ENCODE data around the gene TNFRSF8.
"Not testable (repeated sequence)": the region's sequence is repeated elsewhere in the genome, so short reads cannot be mapped to it uniquely, and the experiment has no call there.

Gene TNFRSF8

GRCh38 chr1:12039164-12039525, 24.0 kb upstream of the TNFRSF8 start:
- no peak for DNase-seq

DNA sequence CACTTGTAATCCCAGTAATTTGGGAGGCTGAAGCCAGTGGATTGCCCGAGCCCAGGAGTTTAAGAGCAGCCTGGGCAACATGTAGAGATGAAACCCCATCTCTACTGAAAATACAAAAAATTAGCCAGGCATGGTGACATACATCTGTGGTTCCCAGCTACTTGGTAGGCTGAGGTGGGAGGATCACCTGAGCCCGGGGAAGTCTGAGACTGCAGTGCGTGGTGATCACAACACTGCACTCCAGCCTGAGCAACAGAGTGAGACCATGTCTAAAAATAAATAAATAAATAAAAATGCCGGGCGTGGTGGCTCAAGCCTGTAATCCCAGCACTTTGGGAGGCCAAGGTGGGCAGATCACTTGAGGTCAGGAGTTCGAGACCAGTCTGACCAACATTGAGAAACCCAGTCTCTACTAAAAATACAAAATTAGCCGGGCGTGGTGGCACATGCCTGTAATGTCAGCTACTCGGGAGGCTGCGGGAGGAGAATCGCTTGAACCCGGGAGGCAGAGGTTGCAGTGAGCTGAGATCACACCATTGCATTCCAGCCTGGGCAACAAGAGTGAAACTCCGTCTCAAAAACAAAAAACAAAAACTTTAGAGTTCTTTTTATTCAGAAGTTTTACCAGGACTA, 23.2 kb upstream of the TNFRSF8 start:
- not testable (repeated sequence) for DNase-seq

- no peak for DNase-seq
Measured at GRCh38 chr1:12040457-12041051, 22.5 kb upstream of the TNFRSF8 start.

- DNase-seq, result not testable (repeated sequence)
Measured at GRCh38 chr1:12044187-12044877, 18.8 kb upstream of the TNFRSF8 start.

GRCh38 chr1:12046749-12047119, 16.4 kb upstream of the TNFRSF8 start:
- no peak for DNase-seq

- no peak for DNase-seq
Measured at GRCh38 chr1:12047120-12047876, 15.8 kb upstream of the TNFRSF8 start.

- no peak for DNase-seq
Measured at GRCh38 chr1:12048372-12048771, 14.7 kb upstream of the TNFRSF8 start.

DNA sequence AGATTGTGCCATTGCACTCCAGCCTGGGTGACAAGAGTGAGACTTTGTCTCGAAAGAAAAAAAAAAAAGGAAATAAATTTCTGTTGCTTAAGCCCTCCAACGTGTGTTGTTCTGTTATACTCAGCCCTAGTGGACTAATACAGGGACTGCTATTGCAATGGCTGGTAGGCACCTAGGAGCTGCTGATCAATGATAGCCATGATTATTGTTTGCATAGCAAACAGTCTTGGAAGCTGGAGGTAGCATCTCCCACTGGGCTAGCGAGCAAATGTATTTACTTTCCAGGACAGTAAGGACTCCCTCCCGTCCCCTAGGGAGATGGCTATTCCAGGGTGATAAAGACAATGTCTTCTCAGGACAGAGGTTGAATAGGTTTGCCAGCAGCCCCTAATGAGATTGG, 13.5 kb upstream of the TNFRSF8 start:
- DNase-seq, result no peak

DNA sequence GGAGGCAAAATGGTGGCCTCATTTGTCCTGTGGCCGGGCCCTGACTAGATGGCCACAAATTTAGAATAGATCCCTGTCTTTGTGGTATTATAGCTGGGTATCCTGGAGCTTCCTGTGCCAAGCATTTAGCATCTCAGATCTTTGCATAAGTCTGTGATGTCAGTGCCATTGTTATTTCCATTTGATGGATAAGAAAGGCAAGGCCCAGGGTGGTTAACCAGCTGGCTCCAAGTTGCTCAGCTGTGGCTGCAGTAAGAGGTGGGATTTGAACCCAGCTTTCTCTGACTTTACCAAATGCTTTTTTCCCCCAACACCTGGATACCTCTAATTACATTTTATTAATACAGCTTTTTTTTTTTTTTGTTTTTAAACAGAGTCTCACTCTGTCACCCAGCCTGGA, 11.7 kb upstream of the TNFRSF8 start:
- DNase-seq, result no peak

GRCh38 chr1:12052008-12052573, 11.0 kb upstream of the TNFRSF8 start:
- DNase-seq, result no peak

- no peak for DNase-seq
Measured at GRCh38 chr1:12052997-12053686, 10.0 kb upstream of the TNFRSF8 start.

- no peak for DNase-seq
Measured at GRCh38 chr1:12053752-12054548, 9.2 kb upstream of the TNFRSF8 start.

DNA sequence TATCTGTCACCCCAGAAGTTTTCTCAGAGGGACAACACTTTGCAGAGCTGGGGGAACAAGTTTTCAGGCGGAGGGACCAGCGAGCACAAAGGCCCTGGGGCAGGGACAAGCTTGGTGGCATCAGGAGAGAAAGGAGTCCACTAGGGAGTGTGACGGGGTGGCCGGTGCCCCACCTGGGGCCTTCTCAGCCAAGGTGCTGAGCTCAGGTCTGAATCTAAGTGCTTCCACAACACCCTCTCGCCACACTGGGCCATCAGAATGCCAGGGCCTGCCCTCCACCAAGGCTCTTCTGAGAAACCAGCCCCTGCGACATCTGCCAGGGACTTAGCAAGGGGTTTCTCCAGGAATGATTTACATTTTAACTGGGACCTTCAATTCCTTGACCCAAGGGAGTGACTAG, 7.8 kb upstream of the TNFRSF8 start:
- no peak for DNase-seq

DNA sequence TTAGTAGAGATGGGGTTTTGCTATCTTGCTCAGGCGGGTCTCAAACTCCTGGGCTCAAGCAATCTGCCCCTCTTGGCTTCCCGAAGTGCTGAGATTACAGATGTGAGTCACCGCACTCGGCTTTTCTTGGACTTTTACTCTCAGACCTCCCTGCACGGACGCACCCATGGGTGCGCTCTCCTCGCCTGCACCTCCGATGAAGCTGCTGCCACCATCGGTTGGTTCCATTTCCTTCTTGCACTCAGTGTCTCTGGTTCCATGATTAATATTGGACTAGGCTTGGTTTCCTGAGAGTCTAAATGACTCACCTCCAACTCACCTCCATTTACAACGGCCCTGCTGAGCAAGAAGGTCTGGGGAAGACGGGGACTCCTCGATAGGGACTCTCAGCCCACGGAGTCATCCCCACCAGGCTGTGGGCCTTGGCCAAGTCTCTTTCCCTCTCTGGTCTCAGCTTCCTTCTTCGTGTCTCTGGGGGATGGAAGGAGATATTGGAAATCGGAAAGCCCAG, 6.7 kb upstream of the TNFRSF8 start:
- no peak for DNase-seq

DNA sequence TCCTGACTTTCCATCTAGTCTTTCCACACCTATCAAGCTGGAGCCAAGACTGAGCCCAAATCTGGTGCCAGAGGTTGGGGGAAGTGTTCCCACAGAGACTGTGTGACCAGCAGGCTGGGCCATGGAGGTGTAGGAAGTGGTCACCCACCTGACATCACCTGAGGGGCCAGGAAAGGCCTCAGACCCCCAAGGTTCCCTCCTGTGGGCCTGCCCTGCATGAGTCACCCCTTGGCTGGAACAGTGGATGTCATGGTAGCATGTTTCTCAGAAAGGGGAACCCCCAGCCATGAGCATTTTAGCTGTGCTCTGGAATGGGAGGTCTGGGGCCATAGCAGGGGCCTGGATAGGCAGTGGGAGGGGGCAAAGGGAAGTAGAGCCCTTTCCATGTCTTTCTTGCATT, 5.7 kb upstream of the TNFRSF8 start:
- no peak for DNase-seq

DNA sequence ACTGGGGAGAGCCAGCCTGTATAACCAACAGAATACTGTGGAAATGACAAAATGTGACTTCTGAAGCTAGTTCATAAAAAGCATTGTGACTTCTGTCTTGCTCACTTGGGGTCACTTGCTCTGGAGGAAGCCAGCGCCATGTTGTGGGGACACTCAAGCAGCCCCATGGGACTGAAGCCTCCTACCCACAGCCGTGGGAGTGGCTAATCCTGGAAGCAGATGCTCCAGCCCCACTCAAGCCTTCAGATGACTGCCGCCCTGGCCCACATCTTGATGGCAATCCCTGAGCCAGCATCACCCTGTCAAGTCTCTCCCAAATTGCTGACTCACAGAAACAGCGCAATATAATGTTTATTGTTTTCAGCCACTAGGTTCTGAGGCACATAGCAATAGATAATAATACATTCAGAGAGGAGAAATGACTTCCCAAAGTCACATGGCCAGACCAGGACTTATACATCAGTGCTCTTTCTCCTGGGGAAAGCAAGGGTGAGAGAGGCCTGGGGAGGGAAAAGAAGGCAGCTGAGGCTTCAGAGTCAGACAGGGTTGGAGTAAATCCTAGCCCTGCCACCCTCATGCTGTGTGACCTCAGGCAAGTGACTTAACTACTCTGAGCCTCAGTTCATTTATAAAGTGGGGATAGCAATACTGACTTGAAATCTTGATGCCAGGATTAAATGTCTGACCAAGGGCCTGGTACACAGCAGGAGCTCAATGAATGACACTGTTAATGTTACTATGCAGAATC, 5.0 kb upstream of the TNFRSF8 start:
- no peak for DNase-seq

DNA sequence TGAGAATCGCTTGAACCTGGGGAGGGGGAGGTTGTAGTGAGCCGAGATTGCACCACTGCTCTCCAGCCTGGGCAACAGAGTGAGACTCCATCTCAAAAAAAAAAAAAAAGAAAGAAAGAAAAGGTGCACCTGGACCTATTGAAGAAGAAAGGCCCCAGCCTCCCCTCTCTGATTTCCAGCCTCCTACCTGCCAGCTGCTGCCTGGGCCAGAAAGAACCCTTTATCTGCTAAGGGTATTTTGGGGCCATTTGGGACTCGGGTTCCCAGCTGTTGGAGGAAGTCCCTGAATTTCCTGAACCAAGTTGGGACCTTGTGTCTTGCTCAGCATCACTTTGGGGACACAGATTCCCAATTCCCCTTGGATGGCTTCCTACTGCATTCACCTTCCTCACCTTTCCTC, 3.9 kb upstream of the TNFRSF8 start:
- no peak for DNase-seq

- DNase-seq, result no peak
Measured at GRCh38 chr1:12059722-12060464, 3.2 kb upstream of the TNFRSF8 start.

DNA sequence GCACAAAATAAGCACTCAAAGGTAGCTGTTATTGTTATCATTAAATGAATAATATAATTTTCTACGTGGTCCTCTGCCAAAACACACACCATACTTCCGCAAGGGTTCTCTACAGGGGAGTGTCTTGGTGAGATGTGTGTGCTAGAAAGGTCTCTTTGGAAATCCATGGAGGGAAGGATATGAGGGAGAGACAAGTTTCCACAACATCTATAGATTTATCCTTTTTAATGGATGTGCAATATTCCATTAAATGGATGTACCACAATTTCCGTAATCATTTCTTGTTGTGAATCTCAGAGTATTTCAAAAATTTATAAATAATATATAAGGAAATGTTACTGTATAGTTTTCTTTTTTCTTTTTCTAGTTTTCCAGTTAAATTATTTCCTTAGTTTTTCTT, 2.6 kb upstream of the TNFRSF8 start:
- no peak for DNase-seq

Measured in activated CD4-positive, alpha-beta T cell treated with anti-CD3 and anti-CD28 coated beads for 1 hour (primary cell).